Measurements from ENCODE around the gene ZC3H18.

DNA sequence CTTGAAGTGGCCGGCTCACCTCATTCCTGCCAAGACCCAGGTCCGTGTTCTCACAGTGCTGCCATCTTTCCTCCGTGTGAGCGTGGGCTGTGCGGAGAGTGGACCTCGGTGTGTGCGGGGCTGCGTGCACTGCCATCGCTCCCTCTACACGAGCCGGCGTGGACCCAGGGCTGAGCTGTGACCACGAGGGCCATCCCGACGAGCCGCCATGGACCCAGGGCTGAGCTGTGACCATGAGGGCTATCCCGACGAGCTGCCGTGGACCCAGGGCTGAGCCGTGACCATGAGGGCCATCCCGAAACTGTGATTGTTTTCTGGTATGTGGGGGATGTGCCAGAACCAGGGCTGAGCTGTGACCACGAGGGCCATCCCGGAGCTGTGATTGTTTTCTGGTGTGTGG lies 101.6 kb downstream of the ZC3H18 start:
- TF ChIP-seq ZNF274 (IDR thresholded peaks at IDR 0.05; ENCODE audit: low read depth, low read length) (no peak), YY1 (IDR thresholded peaks at IDR 0.05; ENCODE audit: insufficient read depth, insufficient read length) (no peak)
